GM19467 (cell line): ENCODE measurements around the gene CCDC88A.
"Not testable (repeated sequence)": the region's sequence is repeated elsewhere in the genome, so short reads cannot be mapped to it uniquely, and the experiment has no call there.

Experiments used
- ATAC-seq: cut with Tn5 transposase; IDR thresholded peaks from one replicate; pipeline ENCODE4 v1.9.1; 2021; ENCODE audit warnings: mild to moderate bottlenecking, moderate library complexity; ENCODE audit not compliant: unreplicated experiment

The CCDC88A gene

DNA sequence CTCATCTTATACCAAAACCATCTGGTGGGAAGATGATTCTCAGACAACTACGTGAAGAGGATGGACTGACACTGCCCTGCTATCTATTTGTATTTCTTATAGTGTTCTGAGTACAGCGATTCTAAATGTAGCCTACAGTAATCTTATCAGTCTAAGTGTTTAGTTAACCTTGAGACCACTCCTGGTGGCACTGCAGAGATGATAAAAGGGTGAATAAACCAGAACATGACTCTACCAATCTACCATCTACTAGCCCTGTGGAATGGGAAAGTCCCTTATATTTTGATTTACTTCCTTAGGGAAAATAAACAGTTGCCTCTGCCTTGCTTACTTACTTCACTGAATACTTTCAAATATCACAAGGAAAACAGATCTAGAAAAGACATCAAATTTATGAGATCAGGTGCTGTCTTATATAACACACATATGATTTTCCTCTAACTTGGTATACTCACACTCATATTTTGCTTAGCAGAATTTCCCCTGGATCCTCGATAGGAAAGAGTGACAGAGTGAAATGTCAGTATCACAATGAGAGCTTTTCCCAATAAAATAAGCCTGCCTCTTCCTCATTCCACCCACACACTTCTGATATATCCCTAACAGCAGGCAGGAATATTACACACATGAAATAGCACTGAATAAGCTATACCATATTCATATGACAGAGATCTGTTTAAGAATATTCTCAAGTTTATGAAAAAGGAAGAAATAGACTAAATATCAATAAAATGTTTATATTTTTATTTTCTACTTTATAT lies 92.0 kb downstream of the CCDC88A start:
- ATAC-seq, result no peak

DNA sequence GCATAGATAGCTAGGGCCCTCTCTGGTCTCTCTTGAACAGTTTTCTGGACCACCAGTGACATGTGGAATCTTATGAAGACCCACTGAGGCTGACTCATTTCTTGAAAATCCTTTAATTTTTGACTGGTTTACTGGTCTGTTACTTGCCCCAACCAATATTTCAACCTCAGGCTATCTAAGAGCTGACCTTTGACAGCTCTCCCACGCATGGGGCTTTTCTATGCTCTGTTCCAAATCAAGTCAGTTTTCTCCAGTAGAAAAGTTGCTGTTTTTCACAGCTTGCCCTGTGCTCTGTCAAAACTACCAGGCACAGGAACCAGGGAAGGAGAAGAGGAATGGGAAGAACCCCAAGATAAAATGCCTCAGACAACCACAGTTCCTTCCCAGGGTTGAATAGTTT lies 104.7 kb downstream of the CCDC88A start:
- no peak for ATAC-seq

DNA sequence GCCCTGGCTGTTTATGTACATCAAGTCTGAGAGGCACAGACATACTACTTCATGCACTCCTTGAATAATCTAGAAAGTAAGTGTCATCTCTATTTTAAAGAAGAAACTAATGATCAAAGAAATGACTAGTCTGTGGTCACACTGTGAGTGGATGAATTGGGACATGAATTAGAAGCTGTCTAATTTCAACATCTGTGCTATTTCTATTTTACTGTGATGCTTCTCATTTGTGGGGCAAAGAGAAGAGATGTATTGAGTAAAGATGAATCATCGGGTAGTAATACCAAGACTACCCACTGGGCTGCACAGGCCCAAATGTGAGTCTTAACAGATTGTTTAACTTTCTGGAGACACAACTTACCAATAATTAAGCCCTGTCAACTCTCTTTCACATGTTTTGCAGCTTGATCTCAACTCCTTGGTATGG lies 108.2 kb downstream of the CCDC88A start:
- ATAC-seq, result peak; percentile 93

DNA sequence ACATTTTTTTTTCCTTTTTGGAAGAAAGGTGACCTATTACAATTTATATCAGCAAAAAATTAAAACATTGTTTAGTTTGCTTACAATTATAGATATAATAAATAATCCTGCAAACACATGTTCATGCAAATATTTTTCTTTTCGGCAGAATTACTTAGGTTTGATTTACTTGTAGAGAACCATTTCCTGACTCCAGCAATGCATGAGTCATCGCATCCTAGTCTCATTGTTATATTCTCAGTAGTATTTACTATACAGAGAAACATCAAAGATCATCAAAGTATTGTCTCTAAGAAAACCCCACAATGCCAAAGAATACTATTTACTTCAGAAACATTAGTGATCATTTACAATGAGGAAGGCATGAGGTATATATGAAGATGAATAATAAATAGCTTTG lies 110.2 kb downstream of the CCDC88A start:
- ATAC-seq, result no peak

- ATAC-seq, result peak; percentile 44
These were observed 117.4 kb downstream of the CCDC88A start for GRCh38 chr2:55302241-55302640.

- ATAC-seq, result no peak
These were observed 118.4 kb downstream of the CCDC88A start for GRCh38 chr2:55301277-55301676.

DNA sequence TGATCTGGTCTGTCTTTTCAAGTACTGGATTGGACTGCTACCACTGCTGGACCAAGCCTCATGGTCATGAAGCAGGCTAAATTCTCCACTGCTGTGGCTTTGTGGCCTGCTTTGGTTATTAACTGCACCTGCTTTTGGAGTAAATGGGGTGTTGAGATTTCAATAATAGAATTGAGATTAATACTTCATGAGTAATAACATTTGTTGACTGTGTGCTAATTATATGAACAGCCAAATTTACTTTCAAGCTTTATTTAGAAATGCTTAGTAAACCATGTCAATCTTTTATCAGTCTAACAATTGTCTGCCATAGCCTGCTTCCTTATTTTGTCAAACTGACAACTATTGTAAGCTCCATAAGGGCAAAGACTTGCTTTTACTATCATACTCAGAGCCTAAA lies 123.3 kb downstream of the CCDC88A start:
- no peak for ATAC-seq

DNA sequence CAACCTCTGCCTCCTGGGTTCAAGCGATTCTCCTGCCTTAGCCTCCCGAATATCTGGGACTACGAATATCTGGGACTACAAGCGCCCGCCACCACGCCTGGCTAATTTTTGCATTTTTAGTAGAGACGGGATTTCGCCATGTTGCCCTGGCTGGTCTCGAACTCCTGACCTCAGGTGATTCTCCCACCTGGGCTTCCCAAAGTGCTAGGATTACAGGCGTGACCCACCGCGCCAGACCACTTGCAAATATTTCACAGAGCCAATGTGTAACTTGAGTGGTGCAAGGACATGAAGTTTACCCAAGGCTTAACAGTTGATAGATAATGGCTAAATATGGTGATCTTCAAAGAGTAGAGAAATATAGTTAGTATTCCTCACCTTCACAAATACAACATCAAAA lies 136.6 kb downstream of the CCDC88A start:
- no peak for ATAC-seq

- ATAC-seq, result peak; percentile 98
These were observed 137.3 kb downstream of the CCDC88A start for GRCh38 chr2:55282110-55282917.

DNA sequence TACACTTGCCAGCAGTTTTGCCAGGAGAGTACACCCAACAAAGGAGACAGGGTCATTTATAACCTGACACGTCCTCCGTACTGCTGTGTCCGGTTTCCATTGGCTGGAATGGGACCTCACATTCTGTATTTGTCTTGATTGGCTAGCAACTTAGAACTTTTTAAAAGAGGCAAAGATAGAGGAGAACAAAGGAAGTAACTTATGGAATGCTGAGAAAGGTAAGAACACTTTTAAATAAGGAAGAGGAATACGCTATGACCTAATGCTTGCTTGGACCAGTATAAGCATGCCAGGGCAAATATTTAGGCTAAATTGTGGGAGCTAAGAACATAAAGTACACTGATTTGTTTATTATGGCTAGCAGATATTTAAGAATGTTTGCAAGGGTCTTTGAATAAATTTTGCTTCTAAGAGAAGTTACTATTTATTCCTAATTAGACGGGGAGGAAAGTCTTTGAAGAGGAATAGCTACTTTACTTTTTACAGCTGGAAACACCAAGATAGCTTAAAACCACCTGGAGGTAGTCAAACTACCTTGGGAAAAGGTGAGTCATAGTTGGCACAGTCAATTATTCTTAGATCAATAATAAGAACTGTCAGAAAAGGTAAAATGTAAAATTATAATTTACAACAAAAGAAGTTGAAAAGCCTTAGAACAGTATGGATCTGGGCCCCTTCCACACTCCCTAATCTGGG lies 138.7 kb downstream of the CCDC88A start:
- not testable (repeated sequence) for ATAC-seq

- ATAC-seq, result not testable (repeated sequence)
These were observed 139.7 kb downstream of the CCDC88A start for GRCh38 chr2:55279859-55280424.

- not testable (repeated sequence) for ATAC-seq
These were observed 140.3 kb downstream of the CCDC88A start for GRCh38 chr2:55279214-55279835.

GRCh38 chr2:55277310-55277709 lies 142.3 kb downstream of the CCDC88A start:
- ATAC-seq, result no peak

DNA sequence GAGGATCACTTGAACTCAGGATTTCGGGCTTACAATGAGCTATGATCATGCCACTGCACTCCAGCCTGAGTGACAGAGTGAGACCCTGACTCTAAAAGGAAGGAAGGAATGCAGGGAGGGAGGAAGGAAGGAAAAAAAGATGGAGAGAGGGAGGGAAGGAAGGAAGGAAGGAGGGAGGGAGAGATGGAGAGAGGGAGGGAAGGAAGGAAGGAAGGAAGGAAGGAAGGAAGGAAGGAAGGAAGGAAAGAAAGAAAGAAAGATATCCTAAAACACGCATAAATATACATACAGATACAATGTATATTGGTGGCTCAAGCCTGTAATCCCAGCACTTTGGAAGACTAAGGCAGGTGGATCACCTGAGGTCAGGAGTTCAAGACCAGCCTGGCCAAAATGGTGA lies 145.3 kb downstream of the CCDC88A start:
- ATAC-seq, result not testable (repeated sequence)

DNA sequence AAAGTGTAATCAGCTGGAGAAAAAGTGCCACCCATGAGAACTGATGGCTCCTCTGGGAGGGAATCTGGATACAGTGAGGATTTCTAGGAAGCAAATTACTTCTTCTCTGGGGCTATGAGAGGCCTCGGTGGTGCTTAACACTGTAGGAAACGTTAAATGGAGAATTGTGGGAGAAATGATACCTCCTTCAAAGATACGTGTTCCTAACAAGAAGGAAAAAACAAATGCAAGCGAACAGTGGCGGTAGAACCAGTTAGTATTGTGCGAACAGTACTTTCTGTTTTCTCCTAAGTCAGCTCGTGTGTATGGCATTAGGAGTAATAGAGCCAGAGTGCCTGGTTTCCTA lies 150.0 kb downstream of the CCDC88A start:
- no peak for ATAC-seq

DNA sequence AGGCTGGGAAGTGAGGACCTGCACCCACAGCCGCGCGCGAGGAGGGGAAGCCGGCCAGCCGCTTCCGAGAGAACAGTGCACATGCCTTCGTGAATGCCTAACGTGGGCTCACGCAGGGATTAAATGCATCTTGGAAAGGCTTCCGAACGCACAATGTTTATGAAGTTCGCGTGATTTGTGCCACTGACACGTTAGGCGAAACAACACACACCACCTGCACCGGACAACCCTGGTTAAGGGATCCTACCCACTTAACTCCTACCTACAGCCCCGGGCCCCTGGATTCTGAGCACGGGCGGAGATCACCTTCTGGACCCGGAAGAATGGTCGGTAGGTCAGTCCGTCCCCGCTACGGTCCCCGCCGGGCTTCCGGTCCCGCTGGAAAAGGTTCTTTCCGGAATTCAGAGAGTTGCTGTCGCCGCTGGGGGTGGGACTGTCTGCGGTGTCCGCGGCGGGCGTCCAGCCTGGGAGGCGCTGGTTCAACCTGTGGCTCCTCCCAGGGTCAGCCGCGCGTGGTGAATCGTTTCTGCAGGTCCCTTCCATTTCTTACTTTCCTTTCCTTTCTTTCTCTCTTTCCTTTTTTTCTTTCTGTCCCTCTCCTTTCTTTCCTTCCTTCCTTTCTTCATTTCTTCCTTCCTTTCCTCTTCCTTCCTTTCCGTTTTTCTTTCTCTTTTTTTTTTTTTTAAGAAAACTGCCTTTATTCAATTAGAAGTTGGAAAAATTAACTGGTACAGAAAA lies 150.6 kb downstream of the CCDC88A start, which contains the start of gene MTIF2:
TSS of gene MTIF2 (minus strand) at position 325 of the 738 bp plus-strand sequence. CDS start 5,373 bp downstream, outside the sequence.
- ATAC-seq, result peak; percentile 97

GRCh38 chr2:55268288-55268906 lies 151.3 kb downstream of the CCDC88A start:
- no peak for ATAC-seq

DNA sequence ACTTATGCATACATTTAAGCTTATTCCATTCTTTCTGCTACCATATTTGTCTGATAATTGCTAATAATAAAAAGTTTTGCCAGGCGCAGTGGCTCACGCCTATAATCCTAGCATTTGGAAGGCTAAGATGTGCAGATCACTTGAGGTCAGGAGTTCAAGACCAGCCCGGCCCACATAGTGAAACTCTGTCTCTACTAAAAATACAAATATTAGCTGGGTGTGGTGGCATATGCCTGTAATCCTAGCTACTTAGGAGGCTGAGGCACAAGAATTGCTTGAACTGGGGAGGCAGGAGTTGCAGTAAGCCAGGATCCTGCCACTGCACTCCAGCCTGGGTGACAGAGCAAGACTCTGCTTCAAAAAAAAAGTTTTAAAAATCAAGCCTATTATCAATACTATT lies 160.1 kb downstream of the CCDC88A start:
- ATAC-seq, result not testable (repeated sequence)

DNA sequence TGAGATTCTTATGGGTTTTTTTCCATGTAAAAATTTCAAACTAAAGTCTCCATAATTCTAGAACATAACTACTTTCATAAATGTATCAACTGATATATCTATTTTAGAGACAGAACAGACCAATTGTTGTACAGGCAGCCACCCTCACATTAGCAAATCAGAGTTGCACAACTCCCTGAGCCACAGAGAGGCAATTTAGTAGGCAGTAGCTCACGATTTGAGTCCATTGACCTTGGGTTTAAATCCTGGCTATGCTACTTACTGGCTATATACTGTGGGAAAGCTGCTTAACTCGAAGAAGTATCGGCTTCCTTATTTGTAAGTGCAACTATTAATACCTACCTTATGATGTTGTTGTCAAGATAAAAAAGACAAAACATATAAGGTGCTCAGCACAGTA lies 166.8 kb downstream of the CCDC88A start:
- ATAC-seq, result no peak

GRCh38 chr2:55247025-55247424 lies 172.6 kb downstream of the CCDC88A start:
- ATAC-seq, result no peak
